WTC11 (cell line): ENCODE results near the gene REC8.

Source experiments
- EMX1 ChIP-seq: fragments of 250-450 bp; sonication (Bioruptor Pico); IDR thresholded peaks from 2 replicates; pipeline ENCODE4 v1.8.0; 2021; ENCODE audit warnings: mild to moderate bottlenecking
- NFE2L1 ChIP-seq: sonication (generic); formaldehyde crosslinking; IDR thresholded peaks from 2 replicates; pipeline ENCODE4 v1.8.1; 2023; ENCODE audit warnings: missing genetic modification reagents
- PRDM15 ChIP-seq: sonication (generic); formaldehyde crosslinking; IDR thresholded peaks from 2 replicates; pipeline ENCODE4 v1.8.0; 2022; ENCODE audit warnings: missing genetic modification reagents
- SP1 ChIP-seq: sonication (generic); formaldehyde crosslinking; conservative IDR thresholded peaks from 2 replicates; pipeline ENCODE4 v1.8.1; 2022; ENCODE audit warnings: missing genetic modification reagents
- TF ChIP-seq, protein P1 (sequence below): fragments of 200-600 bp; IDR thresholded peaks from 2 replicates; pipeline ENCODE4 v1.8.0; 2022; ENCODE audit warnings: antibody characterized with exemption

- TF ChIP-seq, protein P1, sequence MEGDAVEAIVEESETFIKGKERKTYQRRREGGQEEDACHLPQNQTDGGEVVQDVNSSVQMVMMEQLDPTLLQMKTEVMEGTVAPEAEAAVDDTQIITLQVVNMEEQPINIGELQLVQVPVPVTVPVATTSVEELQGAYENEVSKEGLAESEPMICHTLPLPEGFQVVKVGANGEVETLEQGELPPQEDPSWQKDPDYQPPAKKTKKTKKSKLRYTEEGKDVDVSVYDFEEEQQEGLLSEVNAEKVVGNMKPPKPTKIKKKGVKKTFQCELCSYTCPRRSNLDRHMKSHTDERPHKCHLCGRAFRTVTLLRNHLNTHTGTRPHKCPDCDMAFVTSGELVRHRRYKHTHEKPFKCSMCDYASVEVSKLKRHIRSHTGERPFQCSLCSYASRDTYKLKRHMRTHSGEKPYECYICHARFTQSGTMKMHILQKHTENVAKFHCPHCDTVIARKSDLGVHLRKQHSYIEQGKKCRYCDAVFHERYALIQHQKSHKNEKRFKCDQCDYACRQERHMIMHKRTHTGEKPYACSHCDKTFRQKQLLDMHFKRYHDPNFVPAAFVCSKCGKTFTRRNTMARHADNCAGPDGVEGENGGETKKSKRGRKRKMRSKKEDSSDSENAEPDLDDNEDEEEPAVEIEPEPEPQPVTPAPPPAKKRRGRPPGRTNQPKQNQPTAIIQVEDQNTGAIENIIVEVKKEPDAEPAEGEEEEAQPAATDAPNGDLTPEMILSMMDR = no peak
- TF ChIP-seq EMX1 (CRISPR knock-in tag) = no peak
- no peak for TF ChIP-seq NFE2L1 (CRISPR knock-in tag)
- TF ChIP-seq PRDM15 = no peak
- no peak for TF ChIP-seq SP1
Observed at GRCh38 chr14:24126939-24127338, 44.9 kb upstream of the REC8 start.
